Activated naive CD4-positive, alpha-beta T cell treated with anti-CD3 and anti-CD28 coated beads, Interleukin-2, amount 10 ng/mL, durations not matched to agents 7 days and 5 days (primary cell): ENCODE measurements around the gene SLC25A40.
"Not testable (repeated sequence)": the region's sequence is repeated elsewhere in the genome, so short reads cannot be mapped to it uniquely, and the experiment has no call there.

Experiments used
- CTCF ChIA-PET: fragments of 350-600 bp; sonication (Branson Sonifier 250); formaldehyde crosslinking; loops from one replicate; lab custom pipeline; 2021; ENCODE audit warnings: antibody characterized with exemption; lab: Charles Lee
- DNase-seq: peaks from one replicate; pipeline ENCODE4 v3.0.0-alpha.2; 2020
- H3K27ac Mint-ChIP-seq: one replicate; pipeline ENCODE4 v1.8.0; 2021; ENCODE audit warnings: mild to moderate bottlenecking, moderate library complexity, mixed read lengths
- H3K27me3 Mint-ChIP-seq: one replicate; pipeline ENCODE4 v1.8.0; 2021; ENCODE audit warnings: mild to moderate bottlenecking, mixed read lengths
- H3K36me3 Mint-ChIP-seq: one replicate; pipeline ENCODE4 v1.8.0; 2021; ENCODE audit warnings: mixed read lengths
- H3K4me1 Mint-ChIP-seq: one replicate; pipeline ENCODE4 v1.8.0; 2021; ENCODE audit warnings: mixed read lengths
- H3K4me3 Mint-ChIP-seq: one replicate; pipeline ENCODE4 v1.8.0; 2021; ENCODE audit warnings: mild to moderate bottlenecking, moderate library complexity, mixed read lengths
- H3K9me3 Mint-ChIP-seq: one replicate; pipeline ENCODE4 v1.8.0; 2021; ENCODE audit warnings: mixed read lengths

SLC25A40 gene

GRCh38 chr7:87850836-87851593, 25.1 kb downstream of the SLC25A40 start:
- no peaks in the 10 kb centered on the region for H3K4me1 Mint-ChIP-seq
- no peak overlapping the region for H3K27ac Mint-ChIP-seq
- no peak overlapping the region for H3K4me3 Mint-ChIP-seq
- no peaks in the 10 kb centered on the region for H3K27me3 Mint-ChIP-seq
- no peak for DNase-seq
- no peaks in the 10 kb centered on the region for H3K9me3 Mint-ChIP-seq
- peaks cover 33% of the 10 kb centered on the region for H3K36me3 Mint-ChIP-seq
- CTCF ChIA-PET: no interaction called here

DNA sequence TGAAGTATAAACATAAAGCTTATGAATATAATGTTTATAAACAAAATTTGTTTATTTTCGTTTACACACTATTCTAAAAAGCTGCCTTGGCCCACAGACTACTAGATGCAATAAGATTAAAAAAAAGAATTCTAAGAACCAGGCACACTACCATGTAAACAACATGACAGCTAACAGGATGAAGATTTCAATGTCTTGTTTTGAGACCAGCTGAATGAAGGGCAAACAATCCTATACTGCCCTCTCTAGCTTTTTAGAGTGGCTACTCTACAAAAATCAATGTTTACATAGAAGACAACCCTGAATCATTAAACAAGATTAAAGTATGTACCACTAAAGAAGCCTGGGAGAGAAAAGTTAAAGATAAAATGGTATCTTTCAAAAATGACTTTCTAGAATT, 38.6 kb downstream of the SLC25A40 start:
- Mint-ChIP-seq H3K4me1 (peaks cover 2% of the 10 kb centered on the region), H3K36me3 (peaks cover 21% of the 10 kb centered on the region), H3K27me3 (no peaks in the 10 kb centered on the region), H3K9me3 (no peaks in the 10 kb centered on the region), H3K4me3 (no peak overlapping the region), H3K27ac (no peak overlapping the region)
- CTCF ChIA-PET: interaction anchor here (0.8 kb wide), 1 partner anchor 9 kb away, joined by 4 read pairs; no protein-coding TSS in a partner anchor
- no peak for DNase-seq

DNA sequence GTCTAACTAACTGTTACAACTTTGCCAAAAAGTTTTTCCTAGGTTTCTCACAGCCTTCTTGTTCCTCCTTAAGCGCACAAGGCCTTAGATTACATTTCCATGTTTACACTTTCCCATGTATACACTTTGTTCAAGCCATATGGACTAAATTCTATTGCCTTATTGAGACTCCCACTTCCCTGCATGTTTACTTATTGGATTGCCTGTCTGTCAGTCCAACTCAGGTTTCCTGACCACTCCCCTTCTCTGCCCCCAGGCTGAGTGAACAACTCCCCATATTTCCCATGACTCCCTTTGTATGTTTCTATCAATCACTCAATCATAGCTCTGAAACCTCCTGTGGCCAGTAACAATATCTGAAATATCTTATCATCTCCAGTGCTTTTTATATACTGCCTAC, 43.0 kb downstream of the SLC25A40 start:
- Mint-ChIP-seq H3K36me3 (peaks cover 17% of the 10 kb centered on the region), H3K4me3 (no peak overlapping the region), H3K27me3 (no peaks in the 10 kb centered on the region), H3K27ac (no peak overlapping the region), H3K4me1 (peaks cover 2% of the 10 kb centered on the region), H3K9me3 (peaks cover 4% of the 10 kb centered on the region)
- DNase-seq: no peak
- CTCF ChIA-PET: interaction anchor here (1.0 kb wide), 1 partner anchor 279 kb away, joined by 3 read pairs; no protein-coding TSS in a partner anchor

GRCh38 chr7:87831097-87831496, 45.1 kb downstream of the SLC25A40 start:
- Mint-ChIP-seq H3K4me1 (no peaks in the 10 kb centered on the region), H3K27me3 (no peaks in the 10 kb centered on the region), H3K4me3 (no peak overlapping the region), H3K36me3 (peaks cover 16% of the 10 kb centered on the region), H3K27ac (no peak overlapping the region), H3K9me3 (peaks cover 9% of the 10 kb centered on the region)
- no peak for DNase-seq
- CTCF ChIA-PET: no interaction called here

- H3K4me1 Mint-ChIP-seq, H3K4me3 Mint-ChIP-seq, H3K27ac Mint-ChIP-seq, DNase-seq, CTCF ChIA-PET: not testable (repeated sequence)
- Mint-ChIP-seq H3K9me3 (peaks cover 22% of the 10 kb centered on the region), H3K36me3 (peaks cover 12% of the 10 kb centered on the region), H3K27me3 (peaks cover 12% of the 10 kb centered on the region)
Measured at GRCh38 chr7:87828383-87828782, 47.8 kb downstream of the SLC25A40 start.

- H3K4me3 Mint-ChIP-seq, H3K4me1 Mint-ChIP-seq, DNase-seq, CTCF ChIA-PET, H3K27ac Mint-ChIP-seq, H3K36me3 Mint-ChIP-seq: not testable (repeated sequence)
- Mint-ChIP-seq H3K27me3 (peaks cover 12% of the 10 kb centered on the region), H3K9me3 (peaks cover 24% of the 10 kb centered on the region)
Measured at GRCh38 chr7:87825369-87825768, 50.8 kb downstream of the SLC25A40 start.

DNA sequence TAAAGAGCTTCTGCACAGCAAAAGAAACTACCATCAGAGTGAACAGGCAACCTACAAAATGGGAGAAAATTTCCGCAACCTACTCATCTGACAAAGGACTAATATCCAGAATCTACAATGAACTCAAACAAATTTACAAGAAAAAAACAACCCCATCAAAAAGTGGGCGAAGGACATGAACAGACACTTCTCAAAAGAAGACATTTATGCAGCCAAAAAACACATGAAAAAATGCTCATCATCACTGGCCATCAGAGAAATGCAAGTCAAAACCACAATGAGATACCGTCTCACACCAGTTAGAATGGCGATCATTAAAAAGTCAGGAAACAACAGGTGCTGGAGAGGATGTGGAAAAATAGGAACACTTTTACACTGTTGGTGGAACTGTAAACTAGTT, 54.1 kb downstream of the SLC25A40 start:
- peaks cover 16% of the 10 kb centered on the region for H3K27me3 Mint-ChIP-seq
- H3K36me3 Mint-ChIP-seq, H3K4me1 Mint-ChIP-seq, CTCF ChIA-PET, H3K4me3 Mint-ChIP-seq, DNase-seq, H3K27ac Mint-ChIP-seq: not testable (repeated sequence)
- peaks cover 19% of the 10 kb centered on the region for H3K9me3 Mint-ChIP-seq

GRCh38 chr7:87818336-87818735, 57.8 kb downstream of the SLC25A40 start:
- CTCF ChIA-PET: no interaction called here
- H3K27ac Mint-ChIP-seq: no peak overlapping the region
- no peaks in the 10 kb centered on the region for H3K36me3 Mint-ChIP-seq
- no peak overlapping the region for H3K4me3 Mint-ChIP-seq
- no peaks in the 10 kb centered on the region for H3K4me1 Mint-ChIP-seq
- no peak for DNase-seq
- peaks cover 4% of the 10 kb centered on the region for H3K27me3 Mint-ChIP-seq
- peaks cover 2% of the 10 kb centered on the region for H3K9me3 Mint-ChIP-seq

DNA sequence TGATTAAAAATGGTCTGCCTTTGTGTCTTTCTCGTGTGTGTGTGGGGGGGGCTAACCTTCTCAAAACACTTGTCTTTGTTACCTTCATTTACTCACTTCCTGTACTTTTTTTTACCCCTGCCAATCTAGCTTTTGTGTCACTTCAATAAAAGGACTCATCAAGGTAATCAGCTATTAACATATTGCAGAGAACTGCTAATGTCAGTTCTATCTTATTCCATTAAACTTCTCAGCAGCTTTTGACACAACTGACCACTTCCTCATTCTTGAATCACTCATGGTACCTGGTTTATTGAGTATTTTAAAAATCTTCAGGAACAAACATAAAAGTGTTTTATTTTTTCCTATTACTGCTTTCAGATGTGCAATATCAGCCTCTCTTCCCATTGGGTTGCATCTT, 59.8 kb downstream of the SLC25A40 start:
- no peaks in the 10 kb centered on the region for H3K36me3 Mint-ChIP-seq
- H3K9me3 Mint-ChIP-seq: no peaks in the 10 kb centered on the region
- H3K27me3 Mint-ChIP-seq: peaks cover 4% of the 10 kb centered on the region
- DNase-seq: no peak
- CTCF ChIA-PET: no interaction called here
- no peak overlapping the region for H3K27ac Mint-ChIP-seq
- H3K4me3 Mint-ChIP-seq: no peak overlapping the region
- H3K4me1 Mint-ChIP-seq: no peaks in the 10 kb centered on the region

DNA sequence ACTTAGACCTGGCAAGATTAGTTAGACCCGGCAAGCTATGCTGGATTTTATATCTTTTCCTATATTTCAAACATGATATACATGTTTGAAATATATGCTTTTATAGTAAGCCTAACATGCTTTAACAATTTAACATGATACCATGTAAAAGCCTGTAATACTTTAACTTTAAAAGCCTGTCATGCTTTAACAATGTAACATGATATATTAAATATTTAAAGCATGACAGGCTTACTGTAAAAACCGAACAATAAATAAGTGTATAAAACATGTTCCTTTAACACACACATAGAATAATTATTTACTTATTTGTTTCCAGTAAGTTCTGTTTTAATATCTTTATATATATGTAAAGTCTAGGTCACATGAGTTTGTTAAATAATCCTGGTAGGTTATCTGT, 65.4 kb downstream of the SLC25A40 start:
- H3K27me3 Mint-ChIP-seq: no peaks in the 10 kb centered on the region
- no peaks in the 10 kb centered on the region for H3K4me1 Mint-ChIP-seq
- no peaks in the 10 kb centered on the region for H3K36me3 Mint-ChIP-seq
- no peak overlapping the region for H3K27ac Mint-ChIP-seq
- DNase-seq: no peak
- no peak overlapping the region for H3K4me3 Mint-ChIP-seq
- CTCF ChIA-PET: interaction anchor here (0.6 kb wide), 1 partner anchor 39 kb away, joined by 3 read pairs; no protein-coding TSS in a partner anchor
- no peaks in the 10 kb centered on the region for H3K9me3 Mint-ChIP-seq

- no peaks in the 10 kb centered on the region for H3K36me3 Mint-ChIP-seq
- H3K9me3 Mint-ChIP-seq: no peaks in the 10 kb centered on the region
- H3K27ac Mint-ChIP-seq: no peak overlapping the region
- H3K4me3 Mint-ChIP-seq: no peak overlapping the region
- no peaks in the 10 kb centered on the region for H3K4me1 Mint-ChIP-seq
- CTCF ChIA-PET: no interaction called here
- no peak for DNase-seq
- no peaks in the 10 kb centered on the region for H3K27me3 Mint-ChIP-seq
Measured at GRCh38 chr7:87810130-87810529, 66.0 kb downstream of the SLC25A40 start.

GRCh38 chr7:87806150-87806549, 70.0 kb downstream of the SLC25A40 start:
- Mint-ChIP-seq H3K27ac (no peak overlapping the region), H3K9me3 (no peaks in the 10 kb centered on the region), H3K4me3 (no peak overlapping the region), H3K4me1 (no peaks in the 10 kb centered on the region), H3K27me3 (no peaks in the 10 kb centered on the region), H3K36me3 (no peaks in the 10 kb centered on the region)
- CTCF ChIA-PET: no interaction called here
- no peak for DNase-seq

- Mint-ChIP-seq H3K27ac (no peak overlapping the region), H3K27me3 (peaks cover 9% of the 10 kb centered on the region), H3K36me3 (no peaks in the 10 kb centered on the region), H3K4me1 (no peaks in the 10 kb centered on the region), H3K9me3 (no peaks in the 10 kb centered on the region), H3K4me3 (no peak overlapping the region)
- CTCF ChIA-PET: interaction anchor here (0.7 to 3.0 kb wide), 7 partner anchors 12 to 371 kb away, joined by 3 to 10 read pairs (median 4); no protein-coding TSS in a partner anchor
- DNase-seq: no peak
Measured at GRCh38 chr7:87797798-87798403, 78.3 kb downstream of the SLC25A40 start.

DNA sequence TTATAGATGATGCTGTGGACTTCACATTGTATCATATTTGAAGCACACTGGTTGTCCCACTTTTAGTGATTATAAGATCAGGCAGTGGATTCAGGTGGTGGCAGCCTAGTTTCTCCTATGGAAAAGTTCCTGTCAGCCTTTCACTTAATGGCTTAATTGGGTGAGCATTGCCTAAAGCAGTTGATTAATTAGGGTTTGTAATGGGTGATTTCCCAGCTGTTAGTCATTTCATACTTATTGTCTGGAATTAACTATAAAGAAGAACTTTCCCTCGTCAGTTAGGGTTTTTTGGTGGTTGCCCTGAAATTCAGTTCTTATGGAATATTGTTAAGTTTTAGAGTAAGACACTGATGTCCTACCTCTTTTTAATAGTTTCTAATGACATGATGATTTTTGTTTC, 78.8 kb downstream of the SLC25A40 start:
- Mint-ChIP-seq H3K4me3 (no peak overlapping the region), H3K36me3 (no peaks in the 10 kb centered on the region), H3K9me3 (no peaks in the 10 kb centered on the region), H3K4me1 (no peaks in the 10 kb centered on the region), H3K27me3 (peaks cover 12% of the 10 kb centered on the region), H3K27ac (no peak overlapping the region)
- no peak for DNase-seq
- CTCF ChIA-PET: interaction anchor here (1.0 to 3.0 kb wide), 6 partner anchors 12 to 372 kb away, joined by 3 to 10 read pairs (median 5); no protein-coding TSS in a partner anchor
